Endothelial cell (in vitro differentiated cells): ENCODE results near the gene ZBTB20. TPM values are rescaled to one million over a fixed set of nuclear protein-coding genes. Genes with fewer than 3 reads are reported as not detected.

Experiments
- DNase-seq: peaks from one replicate; pipeline ENCODE4 v3.0.0; 2021; ENCODE audit warnings: low spot score
- H3K27ac Mint-ChIP-seq: one replicate; pipeline ENCODE4 v1.8.0; 2021; ENCODE audit warnings: mixed read lengths, inconsistent platforms; ENCODE audit not compliant: unreplicated experiment
- H3K27me3 Mint-ChIP-seq: one replicate; pipeline ENCODE4 v1.8.0; 2021; ENCODE audit warnings: mild to moderate bottlenecking, moderate library complexity, mixed read lengths, inconsistent platforms; ENCODE audit not compliant: unreplicated experiment
- H3K36me3 Mint-ChIP-seq: one replicate; pipeline ENCODE4 v1.8.0; 2021; ENCODE audit warnings: mild to moderate bottlenecking, low read depth, mixed read lengths, inconsistent platforms; ENCODE audit not compliant: unreplicated experiment
- H3K4me1 Mint-ChIP-seq: one replicate; pipeline ENCODE4 v1.8.0; 2021; ENCODE audit warnings: mild to moderate bottlenecking, mixed read lengths, inconsistent platforms; ENCODE audit not compliant: unreplicated experiment
- H3K4me3 Mint-ChIP-seq: one replicate; pipeline ENCODE4 v1.8.0; 2021; ENCODE audit warnings: mild to moderate bottlenecking, mixed read lengths, inconsistent platforms; ENCODE audit not compliant: unreplicated experiment
- H3K9me3 Mint-ChIP-seq: one replicate; pipeline ENCODE4 v1.8.0; 2021; ENCODE audit warnings: mixed read lengths, inconsistent platforms; ENCODE audit not compliant: unreplicated experiment
- CTCF ChIP-seq: fragments of 200-600 bp; sonication (generic); IDR thresholded peaks from one replicate; pipeline ENCODE4 v1.5.0; 2021; ENCODE audit warnings: antibody characterized with exemption; ENCODE audit not compliant: unreplicated experiment
- total RNA-seq: library from RNA; stranded (reverse); fragmentation: NEBNext Ultra II Directional; extraction: Animal tissue kit (Norgen Biotek cat#: 25700); gene quantifications from one replicate; pipeline ENCODE4 v1.2.1, GENCODE V29; 2021; ENCODE audit not compliant: unreplicated experiment

Gene ZBTB20
- total RNA-seq, 1 donor from 2014 or later = 4.2 TPM

DNA sequence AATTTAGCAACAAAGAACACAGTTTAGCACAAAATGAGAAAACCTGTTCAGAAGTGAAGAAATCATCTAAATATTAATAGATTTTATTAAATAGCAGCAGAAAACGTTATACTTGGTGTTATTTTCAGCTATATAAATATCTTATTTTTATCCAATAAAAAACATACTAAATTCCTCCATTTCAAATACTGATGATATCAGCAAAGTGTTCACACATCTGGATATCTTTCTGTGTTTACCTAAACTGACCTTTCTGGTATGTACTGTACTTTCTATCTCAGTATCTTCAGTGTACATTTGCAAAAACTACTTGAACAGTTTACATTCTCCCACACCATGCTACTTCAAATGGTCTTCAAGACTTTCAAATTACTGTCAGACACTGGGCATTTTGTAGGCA, 179.9 kb downstream of the ZBTB20 start:
- H3K36me3 Mint-ChIP-seq = no peaks in the 10 kb centered on the region

DNA sequence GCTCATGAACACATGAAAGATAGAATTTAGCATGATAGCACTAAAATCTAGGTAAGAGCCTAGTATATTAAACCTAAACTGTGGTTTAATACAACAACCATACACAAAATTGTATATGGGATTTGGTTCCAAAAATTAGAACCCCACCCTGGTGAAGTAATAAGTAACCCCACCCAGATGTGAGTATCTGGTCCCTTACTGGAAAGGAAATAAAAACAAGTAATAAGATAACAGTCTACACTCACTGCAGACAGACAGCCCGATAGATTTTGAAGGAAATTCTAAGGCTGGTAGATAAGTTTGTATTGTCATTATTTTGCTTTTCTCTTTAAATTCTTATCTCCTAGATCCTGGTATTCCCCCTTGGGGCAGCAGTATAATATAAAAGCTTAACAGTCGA, 184.9 kb downstream of the ZBTB20 start:
- H3K27ac Mint-ChIP-seq = no peak overlapping the region
- H3K36me3 Mint-ChIP-seq = no peaks in the 10 kb centered on the region
- no peak overlapping the region for H3K4me3 Mint-ChIP-seq
- no peak for DNase-seq
- H3K4me1 Mint-ChIP-seq = no peaks in the 10 kb centered on the region
- no peak for TF ChIP-seq CTCF
- peaks cover 2% of the 10 kb centered on the region for H3K27me3 Mint-ChIP-seq
- H3K9me3 Mint-ChIP-seq = no peaks in the 10 kb centered on the region

More for the DNA sequence above, 179.9 kb downstream of the ZBTB20 start:
- Mint-ChIP-seq H3K27me3 (peaks cover 2% of the 10 kb centered on the region), H3K4me1 (no peaks in the 10 kb centered on the region), H3K27ac (no peak overlapping the region), H3K4me3 (no peak overlapping the region), H3K9me3 (no peaks in the 10 kb centered on the region)
- DNase-seq = no peak
- no peak for TF ChIP-seq CTCF

- H3K36me3 Mint-ChIP-seq = no peaks in the 10 kb centered on the region
- no peak for TF ChIP-seq CTCF
- H3K4me3 Mint-ChIP-seq = no peak overlapping the region
- H3K9me3 Mint-ChIP-seq = no peaks in the 10 kb centered on the region
- no peaks in the 10 kb centered on the region for H3K4me1 Mint-ChIP-seq
- no peak for DNase-seq
- H3K27me3 Mint-ChIP-seq = no peaks in the 10 kb centered on the region
- no peak overlapping the region for H3K27ac Mint-ChIP-seq
Measured at GRCh38 chr3:114958930-114959329, 188.2 kb downstream of the ZBTB20 start.

DNA sequence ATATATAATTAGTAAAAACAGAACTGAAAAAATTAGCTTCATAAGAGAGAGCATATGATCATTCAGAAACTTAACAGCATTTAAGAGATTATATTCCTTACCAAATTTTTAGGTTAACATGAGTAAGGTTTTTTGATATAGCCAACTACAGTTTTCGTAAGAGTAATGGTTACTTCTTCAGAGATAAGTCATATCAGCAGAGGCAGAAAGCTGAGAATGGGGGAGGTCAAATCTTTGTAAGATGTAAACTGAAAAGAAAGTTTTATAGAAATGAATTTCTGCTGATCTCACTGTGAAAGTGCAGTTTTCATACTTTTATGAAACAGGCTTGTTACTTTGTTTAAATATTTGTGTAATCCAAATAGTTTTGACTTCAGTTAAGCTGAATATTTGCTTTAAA, 193.3 kb downstream of the ZBTB20 start:
- Mint-ChIP-seq H3K27ac (no peak overlapping the region), H3K9me3 (no peaks in the 10 kb centered on the region), H3K36me3 (no peaks in the 10 kb centered on the region), H3K4me1 (no peaks in the 10 kb centered on the region), H3K4me3 (no peak overlapping the region), H3K27me3 (no peaks in the 10 kb centered on the region)
- no peak for DNase-seq
- no peak for TF ChIP-seq CTCF

GRCh38 chr3:114953215-114953799, 193.8 kb downstream of the ZBTB20 start:
- Mint-ChIP-seq H3K27me3 (no peaks in the 10 kb centered on the region), H3K9me3 (no peaks in the 10 kb centered on the region), H3K36me3 (no peaks in the 10 kb centered on the region)

More at GRCh38 chr3:114953215-114953799, 193.8 kb downstream of the ZBTB20 start:
- TF ChIP-seq CTCF = no peak
- DNase-seq = no peak
- no peak overlapping the region for H3K27ac Mint-ChIP-seq
- H3K4me1 Mint-ChIP-seq = no peaks in the 10 kb centered on the region
- H3K4me3 Mint-ChIP-seq = no peak overlapping the region
